GM19239 (cell line): Measurements from ENCODE around the gene ZNF189.

Source experiments
- DNase-seq: peaks from one replicate; pipeline ENCODE4 v3.0.0; 2011; ENCODE audit warnings: low spot score; ENCODE audit not compliant: insufficient read length
- FAIRE-seq: peaks from 2 replicates; lab custom pipeline; 2011; peaks lifted over from hg19 to GRCh38; lab: Jason Lieb, UNC

ZNF189 gene

GRCh38 chr9:101417389-101417788 lies 18.7 kb downstream of the ZNF189 start:
- DNase-seq: no peak
- FAIRE-seq: no peak

DNA sequence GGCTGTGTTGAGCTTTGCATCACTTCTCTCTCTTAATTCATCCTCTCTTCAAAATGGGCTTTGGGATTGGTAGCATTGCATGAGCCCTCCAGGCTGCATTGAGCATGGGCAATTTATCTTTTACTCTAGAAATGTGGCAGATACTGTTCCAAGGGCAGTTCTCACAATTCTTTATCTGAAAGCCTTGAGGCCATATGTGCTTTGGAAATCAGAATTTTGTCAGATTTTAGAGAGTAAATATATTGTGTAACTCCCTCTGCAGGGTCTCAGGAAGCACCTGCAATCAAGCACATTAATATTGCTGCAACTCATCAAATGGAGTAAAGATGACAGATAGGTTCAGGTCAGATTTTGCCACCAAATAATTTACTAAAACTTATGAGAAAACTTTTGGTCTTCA lies 19.3 kb downstream of the ZNF189 start:
- FAIRE-seq: no peak

GRCh38 chr9:101418518-101419430 lies 20.1 kb downstream of the ZNF189 start:
- DNase-seq: no peak

More for the DNA sequence above, 19.3 kb downstream of the ZNF189 start:
- DNase-seq: no peak

DNA sequence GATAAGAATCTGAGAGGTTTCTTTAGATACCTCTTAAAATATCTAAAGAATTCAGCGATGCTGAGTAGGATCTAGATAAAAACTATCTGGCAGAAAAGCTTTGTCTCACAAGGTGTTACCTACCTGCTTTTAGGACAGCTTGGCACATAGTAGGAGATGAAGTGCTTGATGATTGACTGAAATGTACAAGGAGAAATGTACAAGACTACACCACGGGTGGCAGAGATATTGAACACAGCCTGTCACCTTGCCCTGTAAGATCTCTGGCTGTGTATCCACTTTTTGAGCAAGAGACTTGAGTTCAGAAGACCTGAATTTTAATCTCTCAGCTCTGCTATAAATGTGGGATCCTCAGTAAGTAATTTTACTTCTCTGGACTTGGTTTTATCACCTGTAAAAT lies 21.2 kb downstream of the ZNF189 start:
- DNase-seq: no peak
- no peak for FAIRE-seq

More at GRCh38 chr9:101418518-101419430, 20.1 kb downstream of the ZNF189 start:
- FAIRE-seq: no peak

DNA sequence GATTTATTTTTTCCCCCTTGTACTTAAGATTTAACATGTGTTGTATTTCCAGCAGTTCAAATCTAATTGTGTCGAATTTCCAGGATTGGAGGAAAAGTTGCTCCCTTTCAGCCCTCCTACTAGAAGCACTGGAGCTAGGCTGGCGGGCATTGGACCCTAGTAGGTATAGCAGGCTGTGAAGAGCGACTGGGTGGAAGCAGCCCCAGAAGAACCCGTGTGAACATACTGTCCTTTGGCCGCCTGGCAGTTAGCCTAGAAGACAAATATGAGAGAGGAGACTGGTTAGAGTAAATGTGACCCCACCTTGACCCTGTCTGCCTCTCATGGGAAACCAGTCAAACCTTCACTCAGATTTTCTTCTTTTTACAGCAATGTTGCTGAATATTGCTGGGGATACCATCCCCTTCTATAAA lies 23.0 kb downstream of the ZNF189 start:
- DNase-seq (no peak), FAIRE-seq (no peak)

DNA sequence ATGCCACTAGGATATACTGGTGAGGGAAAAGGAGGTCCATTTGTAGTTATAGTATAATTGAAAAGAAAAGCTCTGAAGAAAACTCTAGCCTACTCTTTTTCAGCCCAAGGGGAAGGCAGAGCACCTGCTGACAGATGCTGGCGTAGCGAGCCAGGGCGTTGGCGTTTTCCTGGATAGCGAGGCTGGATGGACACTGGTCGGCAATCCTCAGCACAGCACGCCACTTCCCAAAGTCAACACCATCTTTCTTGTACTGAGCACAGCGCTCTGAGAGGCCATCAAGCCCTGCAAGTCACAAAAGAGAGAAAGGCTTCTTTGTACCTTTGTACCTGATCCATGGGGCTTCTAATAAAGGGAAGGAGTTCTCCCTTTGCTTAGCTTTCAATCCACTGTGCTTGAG lies 28.7 kb downstream of the ZNF189 start:
- DNase-seq (no peak), FAIRE-seq (no peak)

DNA sequence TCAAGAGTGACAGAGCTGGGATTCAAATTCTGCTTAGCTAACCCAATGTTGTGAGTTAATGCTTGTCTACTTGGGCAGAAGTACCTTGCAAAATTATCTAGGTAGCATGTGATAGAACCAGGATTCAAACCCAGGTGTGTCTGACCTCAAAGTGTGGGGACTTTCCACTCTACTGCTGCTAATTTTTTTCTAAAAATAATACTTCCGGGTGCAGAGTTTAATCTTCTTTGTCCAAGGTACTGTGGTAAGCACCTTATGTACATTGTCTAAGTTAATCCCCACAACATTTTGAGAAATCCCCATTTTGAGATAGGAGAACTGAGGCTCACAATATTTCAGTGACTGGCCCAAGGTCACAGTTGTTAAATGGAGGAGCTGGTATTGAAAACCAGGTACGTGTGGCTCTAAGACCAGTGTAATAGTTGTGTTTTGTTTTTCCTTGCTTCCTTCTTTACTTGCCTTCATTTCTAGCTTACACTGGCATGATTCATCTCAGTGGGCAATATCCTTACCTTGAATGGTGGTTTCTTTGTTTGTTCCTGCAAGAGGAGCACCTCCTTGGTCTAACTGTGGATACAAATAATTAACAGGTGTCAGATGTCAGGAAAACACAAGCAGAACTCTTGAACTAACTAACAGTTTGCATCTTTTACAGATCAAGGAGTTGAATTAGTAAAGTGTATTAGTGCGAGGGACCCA lies 29.5 kb downstream of the ZNF189 start:
- FAIRE-seq: no peak
- DNase-seq: no peak

DNA sequence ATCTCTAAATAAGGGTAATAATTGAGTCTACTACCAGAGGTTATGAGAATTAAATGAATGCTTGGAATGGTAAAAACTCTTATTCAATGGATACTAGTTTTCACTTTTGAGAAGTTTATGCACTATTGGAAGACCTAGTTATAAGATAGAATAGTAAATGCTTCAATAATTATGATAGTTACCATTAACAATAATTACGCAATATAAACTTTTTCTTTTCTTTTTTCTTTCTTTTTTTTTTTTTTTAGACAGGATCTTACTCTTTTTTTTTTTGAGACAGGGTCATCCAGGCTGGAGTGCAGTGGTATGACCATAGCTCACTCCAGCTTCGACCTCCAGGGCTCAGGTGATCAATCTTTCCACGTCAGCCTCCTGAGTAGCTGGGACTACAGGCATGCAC lies 30.3 kb downstream of the ZNF189 start:
- no peak for FAIRE-seq
- no peak for DNase-seq

DNA sequence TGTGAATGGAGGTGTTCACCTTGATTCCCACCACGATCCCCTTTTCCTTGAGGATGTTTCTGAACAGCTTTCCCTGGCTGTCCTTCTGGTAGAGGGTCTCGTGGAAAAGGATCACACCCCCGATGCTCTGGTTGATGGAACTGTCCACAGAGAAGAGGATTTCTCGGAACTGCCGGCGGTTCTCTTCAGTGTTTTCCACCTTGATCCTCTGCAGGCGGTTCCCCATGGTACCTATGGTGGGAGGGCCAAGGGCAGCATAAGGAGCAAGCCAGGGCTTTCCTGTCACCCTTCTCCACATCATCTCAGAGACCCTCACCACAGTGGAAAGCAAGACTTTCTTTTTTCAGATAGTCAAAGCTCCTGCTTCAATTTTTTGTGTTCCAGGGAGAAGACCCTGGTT lies 31.1 kb downstream of the ZNF189 start:
- DNase-seq (no peak), FAIRE-seq (no peak)

- DNase-seq: no peak
- no peak for FAIRE-seq
These were observed 33.5 kb downstream of the ZNF189 start for GRCh38 chr9:101432171-101432570.

DNA sequence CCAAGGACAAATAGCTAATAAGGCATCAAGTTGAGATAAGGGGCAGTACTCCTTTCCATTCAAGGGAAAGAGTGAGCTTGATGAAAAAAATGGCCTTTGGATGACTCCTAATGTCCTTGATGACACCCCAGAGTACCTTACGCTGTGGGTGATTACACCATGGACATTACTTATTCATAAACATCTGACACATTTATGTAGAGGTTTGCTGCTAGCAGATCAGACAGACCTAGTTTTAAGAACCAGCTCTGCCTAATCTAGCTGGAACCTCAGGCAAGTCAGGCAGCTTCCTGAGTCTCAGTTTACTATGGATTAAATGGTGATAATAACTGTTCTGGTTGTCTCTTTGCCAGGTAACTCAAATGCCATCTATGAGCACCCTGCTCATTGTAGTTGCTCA lies 34.1 kb downstream of the ZNF189 start:
- no peak for DNase-seq
- FAIRE-seq: no peak

- DNase-seq (no peak), FAIRE-seq (no peak)
These were observed 34.6 kb downstream of the ZNF189 start for GRCh38 chr9:101433229-101433628.

DNA sequence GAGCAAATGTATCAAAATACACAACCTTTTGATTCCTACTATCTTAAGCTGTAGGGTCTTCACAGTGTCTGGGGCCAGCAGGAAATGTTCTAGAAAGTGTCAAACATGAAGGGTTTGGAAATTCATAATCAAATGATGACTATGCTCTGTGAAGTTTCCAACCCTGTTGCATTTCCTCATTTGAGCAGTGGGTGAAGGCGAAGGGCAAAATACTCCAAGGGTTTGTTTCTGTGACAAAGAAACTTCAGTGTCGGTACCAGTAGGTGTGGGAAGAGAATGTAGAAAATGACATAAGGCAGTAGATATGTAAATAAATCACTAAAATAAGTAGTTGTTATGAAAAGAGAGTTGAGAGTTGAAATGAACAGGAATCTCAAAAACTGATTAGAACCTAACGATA lies 36.3 kb downstream of the ZNF189 start:
- FAIRE-seq (no peak), DNase-seq (no peak)

GRCh38 chr9:101435601-101436079 lies 37.0 kb downstream of the ZNF189 start, which contains the start of gene ALDOB:
ALDOB (minus strand) TSS chr9:101435774; CDS start chr9:101430887, 4,887 bp downstream.
- FAIRE-seq: no peak
- DNase-seq: no peak

GRCh38 chr9:101437806-101438232 lies 39.2 kb downstream of the ZNF189 start:
- FAIRE-seq (no peak), DNase-seq (no peak)

GRCh38 chr9:101438523-101438922 lies 39.9 kb downstream of the ZNF189 start:
- DNase-seq (no peak), FAIRE-seq (no peak)

DNA sequence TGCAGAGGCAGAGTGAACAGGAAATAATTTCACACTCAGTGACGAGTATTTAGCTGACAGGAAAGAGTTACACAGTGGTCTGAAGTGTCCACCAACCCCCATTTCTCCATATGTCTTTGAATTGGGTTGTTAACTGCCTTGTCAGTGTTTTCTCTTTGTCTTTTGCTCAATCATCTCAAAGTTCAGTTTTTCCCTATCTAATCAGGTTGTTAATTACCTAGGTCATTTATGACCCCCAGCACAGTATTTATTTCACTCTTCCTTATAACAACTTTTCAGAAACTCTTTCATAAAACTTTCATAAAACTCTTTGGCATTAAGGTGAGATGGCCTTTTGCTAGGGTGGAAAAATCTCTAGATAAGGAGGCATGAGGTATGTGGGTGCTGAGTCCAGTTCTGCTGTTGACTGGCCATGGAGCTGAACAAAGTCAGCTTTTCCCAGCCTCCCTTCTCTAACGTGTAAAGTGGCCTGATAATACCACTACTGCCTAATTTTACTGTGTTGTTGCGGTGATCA lies 42.1 kb downstream of the ZNF189 start:
- DNase-seq (no peak), FAIRE-seq (no peak)

GRCh38 chr9:101442318-101442717 lies 43.7 kb downstream of the ZNF189 start:
- no peak for DNase-seq
- FAIRE-seq: no peak

- DNase-seq (no peak), FAIRE-seq (no peak)
These were observed 44.1 kb downstream of the ZNF189 start for GRCh38 chr9:101442736-101443135.

DNA sequence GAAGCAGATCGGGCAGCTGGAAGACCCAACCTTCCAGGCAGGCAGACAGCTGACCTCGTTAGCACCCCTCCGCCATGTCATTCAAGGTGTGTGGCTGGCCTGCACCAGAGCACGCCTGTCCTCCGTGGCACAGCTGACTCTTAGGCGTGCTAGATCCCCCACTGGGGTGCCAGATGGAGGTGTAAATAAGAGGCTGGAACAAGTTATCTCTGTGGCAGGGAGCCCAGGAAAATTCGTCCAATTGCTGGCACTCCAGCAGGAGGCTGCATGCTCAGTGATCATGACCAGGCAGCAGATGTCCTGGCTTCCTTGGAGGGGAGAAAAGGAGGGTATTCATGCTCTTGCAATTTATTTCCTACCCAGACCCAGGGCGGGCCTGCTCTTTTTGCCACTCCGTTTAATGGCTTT lies 44.7 kb downstream of the ZNF189 start:
- no peak for FAIRE-seq

More for the DNA sequence above, 44.7 kb downstream of the ZNF189 start:
- no peak for DNase-seq
